ENCODE results near the gene CREBBP.

CREBBP gene

GRCh38 chr16:3738541-3738940, 142.0 kb downstream of the CREBBP start:
- Histone ChIP-seq H2AFZ (ENCODE audit: low read length) (no peak overlapping the region), H3K4me1 (ENCODE audit: insufficient read depth, low read length, severe bottlenecking) (no peaks in the 10 kb centered on the region), H3K27me3 (ENCODE audit: insufficient read depth, low read length) (no peaks in the 10 kb centered on the region), H3K9me3 (ENCODE audit: low read length) (no peaks in the 10 kb centered on the region), H3K27ac (ENCODE audit: low read depth, low read length, poor library complexity, severe bottlenecking) (no peak overlapping the region), H3K9ac (ENCODE audit: low read length) (no peak overlapping the region), H3K4me3 (ENCODE audit: low read depth, low read length, poor library complexity, severe bottlenecking) (no peak overlapping the region), H3K36me3 (ENCODE audit: insufficient read depth, low read length) (peaks cover 87% of the 10 kb centered on the region), H3F3A (ENCODE audit: insufficient read depth, low read length) (no peaks in the 10 kb centered on the region), H3K79me2 (ENCODE audit: insufficient read depth, low read length) (no peaks in the 10 kb centered on the region), H4K20me1 (ENCODE audit: insufficient read depth, low read length) (no peaks in the 10 kb centered on the region), H3K9me2 (ENCODE audit: low read depth, low read length) (no peaks in the 10 kb centered on the region), H3K4me2 (ENCODE audit: low read length) (no peak overlapping the region)
- TF ChIP-seq CTCF (IDR thresholded peaks at IDR 0.05; ENCODE audit: low read length), result no peak

- no peak overlapping the region for H2AFZ ChIP-seq (ENCODE audit: low read length)
- H4K20me1 ChIP-seq (ENCODE audit: insufficient read depth, low read length), result no peaks in the 10 kb centered on the region
- no peak overlapping the region for H3K4me2 ChIP-seq (ENCODE audit: low read length)
- no peak overlapping the region for H3K4me3 ChIP-seq (ENCODE audit: low read depth, low read length, poor library complexity, severe bottlenecking)
- H3K9ac ChIP-seq (ENCODE audit: low read length), result no peak overlapping the region
- no peaks in the 10 kb centered on the region for H3K9me3 ChIP-seq (ENCODE audit: low read length)
- H3K9me2 ChIP-seq (ENCODE audit: low read depth, low read length), result no peaks in the 10 kb centered on the region
- peaks cover 83% of the 10 kb centered on the region for H3K36me3 ChIP-seq (ENCODE audit: insufficient read depth, low read length)
- no peaks in the 10 kb centered on the region for H3K4me1 ChIP-seq (ENCODE audit: insufficient read depth, low read length, severe bottlenecking)
- TF ChIP-seq EZH2 (IDR thresholded peaks at IDR 0.05; ENCODE audit: borderline replicate concordance, low read length) (no peak), CTCF (IDR thresholded peaks at IDR 0.05; ENCODE audit: low read length) (no peak)
- no peaks in the 10 kb centered on the region for H3K27me3 ChIP-seq (ENCODE audit: insufficient read depth, low read length)
- no peaks in the 10 kb centered on the region for H3F3A ChIP-seq (ENCODE audit: insufficient read depth, low read length)
- no peak overlapping the region for H3K27ac ChIP-seq (ENCODE audit: low read depth, low read length, poor library complexity, severe bottlenecking)
- no peaks in the 10 kb centered on the region for H3K79me2 ChIP-seq (ENCODE audit: insufficient read depth, low read length)
Observed at GRCh38 chr16:3738128-3738527, 142.4 kb downstream of the CREBBP start.

GRCh38 chr16:3737181-3737580, 143.3 kb downstream of the CREBBP start:
- H2AFZ ChIP-seq (ENCODE audit: low read length), result no peak overlapping the region
- peaks cover 76% of the 10 kb centered on the region for H3K36me3 ChIP-seq (ENCODE audit: insufficient read depth, low read length)
- TF ChIP-seq CTCF (IDR thresholded peaks at IDR 0.05; ENCODE audit: low read length), result no peak
- no peak for TF ChIP-seq EZH2 (IDR thresholded peaks at IDR 0.05; ENCODE audit: borderline replicate concordance, low read length)

More at GRCh38 chr16:3737181-3737580, 143.3 kb downstream of the CREBBP start:
- H3K9ac ChIP-seq (ENCODE audit: low read length), result no peak overlapping the region
- H3K4me1 ChIP-seq (ENCODE audit: insufficient read depth, low read length, severe bottlenecking), result no peaks in the 10 kb centered on the region
- H3K4me3 ChIP-seq (ENCODE audit: low read depth, low read length, poor library complexity, severe bottlenecking), result no peak overlapping the region
- H3K79me2 ChIP-seq (ENCODE audit: insufficient read depth, low read length), result no peaks in the 10 kb centered on the region
- H4K20me1 ChIP-seq (ENCODE audit: insufficient read depth, low read length), result no peaks in the 10 kb centered on the region
- no peaks in the 10 kb centered on the region for H3K9me3 ChIP-seq (ENCODE audit: low read length)
- H3K27ac ChIP-seq (ENCODE audit: low read depth, low read length, poor library complexity, severe bottlenecking), result no peak overlapping the region
- H3F3A ChIP-seq (ENCODE audit: insufficient read depth, low read length), result no peaks in the 10 kb centered on the region
- no peaks in the 10 kb centered on the region for H3K27me3 ChIP-seq (ENCODE audit: insufficient read depth, low read length)
- H3K4me2 ChIP-seq (ENCODE audit: low read length), result no peak overlapping the region
- no peaks in the 10 kb centered on the region for H3K9me2 ChIP-seq (ENCODE audit: low read depth, low read length)
